K562 (cell line): ENCODE results near the gene SORCS1. TPM values are rescaled to one million over a fixed set of nuclear protein-coding genes. Genes with fewer than 3 reads are reported as not detected.

Source experiments
- ATAC-seq: fragments of 200-7000 bp; cut with Tn5 transposase; 3 replicates; pipeline ENCODE4 v1.9.1; 2020; ENCODE audit warnings: moderate library complexity
- BruUV-seq: library from RNA; stranded (reverse); fragments of 400-500 nt; replicated peaks from 2 replicates; lab custom pipeline; 2021; lab: Mats Ljungman, UMichigan
- CTCF ChIA-PET: fragments of 300-600 bp; formaldehyde crosslinking; extraction: SDS; loops from one replicate; lab custom pipeline; 2021; ENCODE audit warnings: low intra/inter-chr PET ratio; lab: Yijun Ruan, JAX
- POLR2A ChIA-PET: fragments of 300-600, 350-650 bp; sonication (Branson Sonifier 250); formaldehyde crosslinking; extraction: SDS; loops from one replicate; lab custom pipeline; 2021; ENCODE audit warnings: antibody characterized with exemption, inconsistent platforms; lab: Yijun Ruan, JAX
- DNase-seq, 4 experiments: peaks; one replicate each; pipeline versions ENCODE4 v3.0.0 to v3.0.0-alpha.2; 2011 to 2018; ENCODE audit warnings: low spot score in 3 of 4, mixed read lengths in 3 of 4; ENCODE audit errors: extremely low read depth in 1 of 4
- FAIRE-seq: peaks from 2 replicates; lab custom pipeline; 2011; peaks lifted over from hg19 to GRCh38; lab: Jason Lieb, UNC
- H2AFZ ChIP-seq: 2 replicates; pipeline ENCODE4 v1.6.0; 2011; ENCODE audit warnings: low read depth, low read length, control low read depth, inconsistent platforms
- H3K27ac ChIP-seq: fragments of 200-600 bp; 3 replicates; pipeline ENCODE4 v1.8.0; 2011; ENCODE audit warnings: low read depth, mild to moderate bottlenecking, control low read depth, inconsistent platforms, low read length, moderate library complexity, mixed read lengths; ENCODE audit errors: extremely low read depth
- H3K27me3 ChIP-seq, 2 experiments: fragments of 300-600 bp in 1 of 2; 2 replicates in 1 of 2; 3 replicates in 1 of 2; pipeline versions ENCODE4 v1.6.0 to v1.8.0; 2011; ENCODE audit warnings: inconsistent platforms in 2 of 2, low read length in 2 of 2, mild to moderate bottlenecking in 1 of 2, mixed read lengths in 1 of 2, moderate library complexity in 1 of 2; ENCODE audit not compliant: control insufficient read depth in 2 of 2, insufficient read depth in 2 of 2
- H3K36me3 ChIP-seq: fragments of 300-600 bp; 3 replicates; pipeline ENCODE4 v1.8.0; 2011; ENCODE audit warnings: mild to moderate bottlenecking, low read length, inconsistent platforms; ENCODE audit not compliant: control insufficient read depth, insufficient read depth
- H3K4me1 ChIP-seq, 2 experiments: fragments of 200-600 bp in 1 of 2; replicated peaks in 1 of 2; 2 replicates in 1 of 2; 3 replicates in 1 of 2; pipeline versions ENCODE4 v1.5.1 to v1.8.0; 2011; ENCODE audit warnings: inconsistent platforms in 2 of 2, low read length in 2 of 2, mild to moderate bottlenecking in 1 of 2, mixed read lengths in 1 of 2, moderate library complexity in 1 of 2; ENCODE audit not compliant: control insufficient read depth in 2 of 2, insufficient read depth in 2 of 2
- H3K4me2 ChIP-seq: 2 replicates; pipeline ENCODE4 v1.6.1; 2011; ENCODE audit warnings: low read length, control low read depth, inconsistent platforms, mixed read lengths; ENCODE audit not compliant: insufficient read depth
- H3K4me3 ChIP-seq: fragments of 200-600 bp; sonication (generic), shearing (Covaris generic); 2 replicates; pipeline ENCODE4 v1.5.1; 2016; ENCODE audit warnings: control low read depth, inconsistent platforms
- H3K79me2 ChIP-seq: fragments of 200-600 bp; 3 replicates; pipeline ENCODE4 v1.8.0; 2011; ENCODE audit warnings: low read length, inconsistent platforms; ENCODE audit not compliant: control insufficient read depth, insufficient read depth
- H3K9ac ChIP-seq, 2 experiments: 2 replicates each; pipeline versions ENCODE4 v1.6.0 to v1.6.1; 2011; ENCODE audit warnings: low read depth in 2 of 2, low read length in 2 of 2, control low read depth in 1 of 2, inconsistent platforms in 1 of 2, mild to moderate bottlenecking in 1 of 2, mixed read lengths in 1 of 2; ENCODE audit not compliant: insufficient read depth in 1 of 2
- H3K9me1 ChIP-seq: one replicate; pipeline ENCODE4 v1.6.0; 2011; ENCODE audit warnings: inconsistent platforms, mild to moderate bottlenecking, low read length, moderate library complexity; ENCODE audit not compliant: control insufficient read depth, insufficient read depth
- H3K9me3 ChIP-seq: replicated peaks from 2 replicates; pipeline ENCODE4 v1.5.1; 2011; ENCODE audit warnings: low read depth, low read length, inconsistent platforms; ENCODE audit not compliant: control insufficient read depth, insufficient read depth
- H4K20me1 ChIP-seq: replicated peaks from 2 replicates; pipeline ENCODE4 v1.6.1; 2011; ENCODE audit warnings: low read length, inconsistent platforms, mixed read lengths; ENCODE audit not compliant: control insufficient read depth, insufficient read depth
- CBX8 ChIP-seq: fragments of 200-600 bp; sonication (generic); IDR thresholded peaks from 2 replicates; pipeline ENCODE4 v1.6.1; 2012; ENCODE audit warnings: borderline replicate concordance, mixed run types, low read depth, mild to moderate bottlenecking, moderate library complexity, mixed read lengths, low read length, control low read depth, inconsistent platforms; ENCODE audit not compliant: poor library complexity, severe bottlenecking; ENCODE audit errors: extremely low read depth
- E2F8 ChIP-seq: fragments of 450-650 bp; IDR thresholded peaks from 2 replicates; pipeline ENCODE4 v1.7.1; 2018; ENCODE audit warnings: mild to moderate bottlenecking, low read depth; ENCODE audit not compliant: partially characterized antibody
- HNRNPH1 ChIP-seq: fragments of 200-400 bp; formaldehyde crosslinking; optimal IDR thresholded peaks from 2 replicates; pipeline ENCODE3; 2017; ENCODE audit warnings: low read depth, mild to moderate bottlenecking, low read length, moderate library complexity
- HNRNPK ChIP-seq: fragments of 200-400 bp; formaldehyde crosslinking; IDR thresholded peaks from one replicate; pipeline ENCODE4 v1.6.1; 2018; ENCODE audit warnings: mild to moderate bottlenecking, low read depth, low read length; ENCODE audit not compliant: poor library complexity, severe bottlenecking
- MAFG ChIP-seq: fragments of 450-650 bp; conservative IDR thresholded peaks from 2 replicates; pipeline ENCODE4 v1.6.1; 2016; ENCODE audit warnings: missing genetic modification characterization, missing compliant biosample characterization
- MED1 ChIP-seq: sonication (generic); formaldehyde crosslinking; IDR thresholded peaks from 2 replicates; pipeline ENCODE4 v1.8.1; 2023; ENCODE audit warnings: missing genetic modification reagents, borderline replicate concordance
- SIN3A ChIP-seq, 2 experiments: fragments of 150-350 bp in 1 of 2; IDR thresholded peaks; 2 replicates each; pipeline ENCODE4 v1.6.1; 2011 to 2016; ENCODE audit warnings: borderline replicate concordance in 2 of 2, low read depth in 2 of 2, low read length in 2 of 2, mild to moderate bottlenecking in 2 of 2, moderate library complexity in 2 of 2; ENCODE audit not compliant: control insufficient read depth in 1 of 2
- ZBTB34 ChIP-seq: fragments of 250-450 bp; sonication (Bioruptor Pico); IDR thresholded peaks from 2 replicates; pipeline ENCODE4 v1.8.0; 2021; ENCODE audit warnings: mild to moderate bottlenecking, moderate library complexity
- ZNF197 ChIP-seq: fragments of 200-800 bp; sonication (Bioruptor generic); IDR thresholded peaks from 2 replicates; pipeline ENCODE4 v1.6.1; 2016; ENCODE audit warnings: low read depth, missing genetic modification characterization, missing compliant biosample characterization
- ZNF76 ChIP-seq: fragments of 250-450 bp; sonication (Bioruptor Pico); IDR thresholded peaks from 2 replicates; pipeline ENCODE4 v1.4.0; 2020; ENCODE audit warnings: mild to moderate bottlenecking, moderate library complexity, borderline replicate concordance
- WGBS: fragments of 100-300 bp; shearing (Covaris generic); methylation state at CpG from one replicate; pipeline ENCODE4 v1.1.6; 2016; ENCODE audit warnings: low coverage, mixed read lengths; ENCODE audit not compliant: insufficient coverage; ENCODE audit errors: missing lambda C conversion rate; 5-methylcytosine and 5-hydroxymethylcytosine counted together
- in situ Hi-C: fragments of 300-500 bp; cut with MboI; formaldehyde crosslinking; loops from 4 replicates; pipeline ENCODE4 v1.15.0; 2018; ENCODE audit warnings: inconsistent platforms, mixed read lengths
- intact Hi-C: fragments of 100-400 bp; cut with micrococcal nuclease; formaldehyde crosslinking; loops from 2 replicates; pipeline ENCODE4 v1.14.2; 2022
- polyA plus RNA-seq, 8 experiments: library from polyadenylated mRNA; depleted of rRNA in 4 of 8; stranded (reverse) in 5 of 8; unstranded in 3 of 8; fragments of >200 nt; fragmentation: Nextera tagmentation in 2 of 8; fragmentation: Illumina TruSeq in 1 of 8; extraction: Ambion mirVana in 2 of 8; extraction: Trizol in 1 of 8; gene quantifications; 2 replicates each; pipeline versions ENCODE4 v1.2.1 to v1.2.3, GENCODE V29; 2011 to 2014; ENCODE audit warnings: inconsistent platforms in 1 of 8, missing spikeins in 1 of 8
- total RNA-seq, 7 experiments: library from RNA; depleted of rRNA in 6 of 7; stranded (reverse); fragments of >200 nt in 6 of 7; fragmentation: Illumina TruSeq in 2 of 7; extraction: Trizol in 2 of 7; gene quantifications; 2 replicates each; pipeline versions ENCODE4 v1.2.1 to v1.2.3, GENCODE V29; 2011 to 2021; ENCODE audit warnings: low replicate concordance in 1 of 7

The SORCS1 gene
- total and polyA plus RNA-seq, 9 of the 15 experiments (the other 6 are each of a cell fraction or from before 2014, with no cell fraction given), result 1.5 to 3.9 (median 2.7) TPM

- TF ChIP-seq ZNF197 (CRISPR knock-in tag) (no peak), MAFG (no peak), E2F8 (no peak), ZNF76 (no peak), CBX8 (no peak), HNRNPK (no peak)
Measured at GRCh38 chr10:106914016-106914415, 250.5 kb downstream of the SORCS1 start (continued).

- Histone ChIP-seq H3K9me1 (no peaks in the 10 kb centered on the region), H3K79me2 (no peaks in the 10 kb centered on the region), H3K27ac (no peak overlapping the region), H3K36me3 (no peaks in the 10 kb centered on the region), H3K27me3 (no peaks in the 10 kb centered on the region), H3K4me3 (no peak overlapping the region), H3K4me2 (no peak overlapping the region), H2AFZ (no peak overlapping the region), H3K9me3 (no peaks in the 10 kb centered on the region), H4K20me1 (no peaks in the 10 kb centered on the region), H3K9ac (no peak overlapping the region), H3K4me1 (no peaks in the 10 kb centered on the region)
- ChIA-PET CTCF (no interaction called here), POLR2A (no interaction called here)
- in situ Hi-C loops (no loop called here), intact Hi-C loops (no loop called here)
- no peak for FAIRE-seq
- no peak for ATAC-seq
- WGBS, result 15% methylated on average over 4 of the region's 4 CpGs
- BruUV-seq, result no TSS peak
- no peak for DNase-seq
- TF ChIP-seq SIN3A (IDR thresholded peaks at IDR 0.05; ENCODE audit: borderline replicate concordance in 2 of 2, control insufficient read depth in 1 of 2, low read depth in 2 of 2, low read length in 2 of 2), result no peak
- no peak for TF ChIP-seq HNRNPH1
- no peak for TF ChIP-seq MED1
- no peak for TF ChIP-seq ZBTB34 (CRISPR knock-in tag)
Measured at GRCh38 chr10:106913348-106913747, 251.2 kb downstream of the SORCS1 start.
